T-cell (primary cell): ENCODE measurements around the gene GRM1. TPM values are rescaled to one million over a fixed set of nuclear protein-coding genes. Genes with fewer than 3 reads are reported as not detected.
"Not testable (repeated sequence)": the region's sequence is repeated elsewhere in the genome, so short reads cannot be mapped to it uniquely, and the experiment has no call there.

Experiments
- ATAC-seq, 4 experiments: fragments of 200-7000 bp in 3 of 4; fragments of 150-1000 bp in 1 of 4; cut with Tn5 transposase; replicated peaks in 1 of 4; 1 replicate in 3 of 4; 2 replicates in 1 of 4; pipeline ENCODE4 v1.10.0; 2021; ENCODE audit warnings: moderate library complexity in 3 of 4, mild to moderate bottlenecking in 2 of 4, moderate number of reproducible peaks in 1 of 4
- CTCF ChIA-PET, 2 donors: fragments of 300-600 bp; sonication (Branson Sonifier 250); formaldehyde crosslinking; loops; one replicate each; lab custom pipeline; 2022; ENCODE audit warnings: antibody characterized with exemption in 2 of 2; lab: Charles Lee
- POLR2A ChIA-PET, 2 donors: fragments of 300-600 bp; sonication (Branson Sonifier 250); formaldehyde crosslinking; loops; one replicate each; lab custom pipeline; 2022; ENCODE audit warnings: antibody characterized with exemption in 2 of 2; lab: Charles Lee
- DNase-seq, 35 experiments: peaks; one replicate each; pipeline versions ENCODE4 v3.0.0 to v3.0.0-alpha.2; 2013 to 2023
- H3K27ac ChIP-seq: one replicate; pipeline ENCODE4 v1.5.1; 2013; ENCODE audit warnings: low read length
- H3K27me3 ChIP-seq, 2 experiments: replicated peaks in 1 of 2; 1 replicate in 1 of 2; 2 replicates in 1 of 2; pipeline versions ENCODE4 v1.6.1 to v1.7.0; 2013; ENCODE audit warnings: low read length in 1 of 2, mixed read lengths in 1 of 2; ENCODE audit not compliant: control insufficient read depth in 2 of 2, insufficient read depth in 2 of 2; ENCODE audit errors: extremely low read depth in 1 of 2
- H3K36me3 ChIP-seq, 2 donors: 1 replicate in 1 of 2; 2 replicates in 1 of 2; pipeline versions ENCODE4 v1.6.1 to v1.7.0; 2013; ENCODE audit warnings: low read length in 1 of 2; ENCODE audit not compliant: control insufficient read depth in 2 of 2, insufficient read depth in 1 of 2; ENCODE audit errors: extremely low read depth in 1 of 2
- H3K4me1 ChIP-seq, 2 experiments: 1 replicate in 1 of 2; 2 replicates in 1 of 2; pipeline versions ENCODE4 v1.6.1 to v1.7.0; 2013; ENCODE audit warnings: low read length in 2 of 2, mixed read lengths in 1 of 2; ENCODE audit not compliant: insufficient read depth in 2 of 2, control insufficient read depth in 1 of 2; ENCODE audit errors: extremely low read depth in 1 of 2
- H3K4me3 ChIP-seq, 2 donors: 1 replicate in 1 of 2; 2 replicates in 1 of 2; pipeline versions ENCODE4 v1.5.1 to v1.7.0; 2013; ENCODE audit warnings: mild to moderate bottlenecking in 2 of 2, low read length in 1 of 2, moderate library complexity in 1 of 2; ENCODE audit not compliant: control insufficient read depth in 1 of 2; ENCODE audit errors: extremely low read depth in 1 of 2
- H3K9me3 ChIP-seq: 2 replicates; pipeline ENCODE4 v1.7.0; 2013
- H3K27ac Mint-ChIP-seq, 2 donors: one replicate each; pipeline ENCODE4 v1.8.0; 2020 to 2021; ENCODE audit warnings: mild to moderate bottlenecking in 2 of 2, mixed read lengths in 2 of 2
- H3K27me3 Mint-ChIP-seq, 2 donors: one replicate each; pipeline ENCODE4 v1.8.0; 2021 to 2022; ENCODE audit warnings: mixed read lengths in 2 of 2
- H3K36me3 Mint-ChIP-seq: one replicate; pipeline ENCODE4 v1.8.0; 2021; ENCODE audit warnings: mixed read lengths
- H3K4me1 Mint-ChIP-seq, 3 donors: one replicate each; pipeline ENCODE4 v1.8.0; 2020 to 2022; ENCODE audit warnings: mixed read lengths in 3 of 3, mild to moderate bottlenecking in 1 of 3
- H3K4me3 Mint-ChIP-seq, 3 donors: one replicate each; pipeline ENCODE4 v1.8.0; 2020 to 2022; ENCODE audit warnings: mild to moderate bottlenecking in 3 of 3, mixed read lengths in 3 of 3, moderate library complexity in 3 of 3
- H3K9me3 Mint-ChIP-seq, 3 donors: one replicate each; pipeline ENCODE4 v1.8.0; 2020 to 2022; ENCODE audit warnings: mixed read lengths in 3 of 3
- WGBS: methylation state at CpG from one replicate; pipeline ENCODE4 v1.1.5; 2013; ENCODE audit warnings: missing lambda C conversion rate; ENCODE audit not compliant: insufficient coverage; 5-methylcytosine and 5-hydroxymethylcytosine counted together
- total RNA-seq, 35 experiments: library from RNA in 6 of 35; stranded (reverse) in 6 of 35; fragments of 120-200 nt in 1 of 35; gene quantifications; one replicate each; pipeline versions ENCODE4 v1.2.1 to v1.2.4 and lab custom pipeline; 2013 to 2026

Gene GRM1
- total RNA-seq, 5 donors from 2014 or later (not counting 1 experiment from before 2014, with no cell fraction given), result not detected

DNA sequence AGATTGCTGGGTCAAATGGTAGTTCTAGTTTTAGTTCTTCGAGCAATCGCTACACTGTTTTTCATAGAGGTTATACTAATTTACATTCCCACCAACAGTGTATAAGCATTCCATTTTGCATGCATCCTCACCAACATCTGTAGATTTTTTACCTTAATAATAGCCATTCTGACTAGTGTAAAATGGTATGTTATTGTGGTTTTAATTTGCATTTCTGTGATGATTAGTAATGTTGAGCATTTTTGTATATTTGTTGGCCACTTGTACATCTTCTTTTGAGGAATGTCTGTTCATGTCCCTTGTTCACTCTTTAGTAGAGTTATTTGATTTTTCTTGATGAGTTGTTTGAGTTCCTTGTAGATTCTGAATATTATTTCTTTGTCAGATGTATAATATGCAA is 236.2 kb downstream of the GRM1 start:
- no peaks in the 10 kb centered on the region for H3K27me3 Mint-ChIP-seq
- DNase-seq (no peak), ATAC-seq (no peak)
- H3K36me3 ChIP-seq, result no peaks in the 10 kb centered on the region
- CTCF ChIA-PET, result no interaction called here
- H3K4me3 Mint-ChIP-seq, result no peak overlapping the region
- no peak overlapping the region for H3K27ac Mint-ChIP-seq
- no peak overlapping the region for H3K27ac ChIP-seq
- WGBS, result no CpG with 5 or more reads among the region's 2 CpGs
- H3K36me3 Mint-ChIP-seq, result no peaks in the 10 kb centered on the region
- H3K9me3 Mint-ChIP-seq, result peaks cover 0 to 4% (median 0%) of the 10 kb centered on the region in 3 donors
- H3K4me1 ChIP-seq, result no peaks in the 10 kb centered on the region
- no peak overlapping the region for H3K4me3 ChIP-seq
- no peaks in the 10 kb centered on the region for H3K27me3 ChIP-seq
- no peaks in the 10 kb centered on the region for H3K9me3 ChIP-seq
- H3K4me1 Mint-ChIP-seq, result no peaks in the 10 kb centered on the region
- POLR2A ChIA-PET, result no interaction called here

DNA sequence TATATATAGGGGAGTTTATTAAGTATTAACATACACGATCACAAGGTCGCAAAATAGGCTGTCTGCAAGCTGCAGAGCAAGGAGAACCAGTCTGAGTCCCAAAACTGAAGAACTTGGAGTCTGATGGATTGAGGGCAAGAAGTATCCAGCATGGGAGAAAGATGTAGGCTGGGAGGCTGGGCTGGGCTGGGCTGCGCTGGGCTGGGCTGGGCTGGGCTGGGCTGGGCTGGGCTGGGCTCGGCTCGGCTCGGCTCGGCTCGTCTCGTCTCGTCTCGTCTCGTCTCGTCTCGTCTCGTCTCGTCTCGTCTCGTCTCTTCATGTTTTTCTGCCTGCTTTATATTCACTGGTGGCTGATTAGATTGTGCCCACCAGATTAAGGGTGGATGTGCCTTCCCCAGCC is 238.6 kb downstream of the GRM1 start:
- WGBS, result no CpG with 5 or more reads among the region's 18 CpGs
- Histone ChIP-seq H3K4me1 (no peaks in the 10 kb centered on the region), H3K27ac (no peak overlapping the region), H3K4me3 (no peak overlapping the region), H3K36me3 (no peaks in the 10 kb centered on the region), H3K9me3 (no peaks in the 10 kb centered on the region), H3K27me3 (no peaks in the 10 kb centered on the region)
- DNase-seq (no peak), ATAC-seq (no peak)
- H3K9me3 Mint-ChIP-seq, result peaks cover 0 to 4% (median 0%) of the 10 kb centered on the region in 3 donors
- H3K27me3 Mint-ChIP-seq, result no peaks in the 10 kb centered on the region
- no peak overlapping the region for H3K27ac Mint-ChIP-seq
- H3K36me3 Mint-ChIP-seq, result no peaks in the 10 kb centered on the region
- CTCF ChIA-PET, result no interaction called here
- no peak overlapping the region for H3K4me3 Mint-ChIP-seq
- POLR2A ChIA-PET, result no interaction called here
- no peaks in the 10 kb centered on the region for H3K4me1 Mint-ChIP-seq

DNA sequence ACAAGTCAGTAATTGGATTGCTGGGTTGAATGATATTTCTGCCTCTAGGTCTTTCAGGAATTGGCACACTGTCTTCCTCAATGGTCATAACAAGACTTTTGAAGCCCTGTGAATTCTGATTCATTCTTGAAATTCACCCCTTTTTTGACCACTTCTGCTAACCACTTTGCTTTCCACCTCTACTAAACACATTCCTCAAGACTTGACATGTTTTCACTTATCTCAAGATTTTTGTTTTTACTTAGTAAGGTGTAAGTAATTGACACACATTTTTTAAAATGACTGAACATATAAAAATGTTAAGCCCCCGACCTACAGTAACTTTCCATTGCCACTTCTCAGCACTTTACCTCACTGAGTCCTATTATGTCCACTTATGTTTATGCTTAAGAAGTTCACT is 239.1 kb downstream of the GRM1 start:
- no peaks in the 10 kb centered on the region for H3K27me3 Mint-ChIP-seq
- ChIA-PET CTCF (no interaction called here), POLR2A (no interaction called here)
- no peaks in the 10 kb centered on the region for H3K9me3 ChIP-seq
- ATAC-seq (no peak), DNase-seq (no peak)
- WGBS, result no CpG with 5 or more reads among the region's 1 CpG
- H3K27ac ChIP-seq, result no peak overlapping the region
- H3K4me1 Mint-ChIP-seq, result no peaks in the 10 kb centered on the region
- H3K36me3 Mint-ChIP-seq, result no peaks in the 10 kb centered on the region
- no peaks in the 10 kb centered on the region for H3K36me3 ChIP-seq
- H3K4me3 ChIP-seq, result no peak overlapping the region
- no peak overlapping the region for H3K27ac Mint-ChIP-seq
- H3K27me3 ChIP-seq, result no peaks in the 10 kb centered on the region
- peaks cover 0 to 4% (median 0%) of the 10 kb centered on the region in 3 donors for H3K9me3 Mint-ChIP-seq
- no peaks in the 10 kb centered on the region for H3K4me1 ChIP-seq
- H3K4me3 Mint-ChIP-seq, result no peak overlapping the region

DNA sequence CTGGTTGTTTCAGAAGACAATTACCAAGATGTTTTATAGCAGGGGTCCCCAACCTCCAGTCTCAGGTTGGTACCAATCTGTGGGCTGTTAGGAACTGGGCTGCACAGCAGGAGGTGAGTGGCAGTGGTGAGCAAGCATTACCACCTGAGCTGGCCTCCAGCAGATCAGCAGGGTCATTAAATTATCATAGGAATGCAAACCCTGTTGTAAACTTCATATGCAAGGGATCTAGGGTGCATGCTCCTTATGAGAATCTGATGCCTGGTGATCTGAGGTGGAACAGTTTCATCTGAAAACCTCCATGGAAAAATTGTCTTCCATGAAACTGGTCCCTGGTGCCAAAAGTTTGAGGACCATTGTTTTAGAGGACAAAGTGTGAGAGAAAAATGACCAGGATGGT is 240.6 kb downstream of the GRM1 start:
- Mint-ChIP-seq H3K27ac (no peak overlapping the region), H3K9me3 (peaks cover 0 to 4% (median 0%) of the 10 kb centered on the region in 3 donors), H3K4me1 (no peaks in the 10 kb centered on the region), H3K27me3 (no peaks in the 10 kb centered on the region), H3K4me3 (no peak overlapping the region), H3K36me3 (no peaks in the 10 kb centered on the region)
- ChIA-PET CTCF (no interaction called here), POLR2A (no interaction called here)
- no peaks in the 10 kb centered on the region for H3K27me3 ChIP-seq
- H3K4me3 ChIP-seq, result no peak overlapping the region
- H3K9me3 ChIP-seq, result no peaks in the 10 kb centered on the region
- H3K27ac ChIP-seq, result no peak overlapping the region
- DNase-seq, result no peak
- ATAC-seq, result no peak
- H3K4me1 ChIP-seq, result no peaks in the 10 kb centered on the region
- no peaks in the 10 kb centered on the region for H3K36me3 ChIP-seq

DNA sequence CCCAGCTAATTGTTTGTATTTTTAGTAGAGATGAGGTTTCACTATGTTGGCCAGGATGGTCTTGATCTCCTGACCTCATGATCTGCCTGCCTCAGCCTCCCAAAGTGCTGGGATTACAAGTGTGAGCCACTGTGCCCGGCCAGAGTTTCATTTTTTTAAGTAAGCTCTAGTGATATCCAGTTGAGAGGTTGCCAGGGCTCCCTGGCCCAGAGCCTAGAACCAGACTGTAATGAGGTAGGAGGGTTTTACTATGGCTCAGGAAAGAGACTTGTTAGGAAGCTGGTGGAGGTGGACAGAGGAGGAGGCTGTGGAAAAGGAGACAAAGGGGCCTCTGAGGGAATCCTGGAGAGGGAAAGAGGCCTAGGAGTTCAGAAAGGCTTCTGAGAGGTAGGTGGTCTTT is 242.3 kb downstream of the GRM1 start:
- H3K4me1 Mint-ChIP-seq, H3K36me3 ChIP-seq, H3K36me3 Mint-ChIP-seq, POLR2A ChIA-PET, CTCF ChIA-PET, H3K27me3 ChIP-seq, H3K27ac Mint-ChIP-seq, H3K4me1 ChIP-seq, H3K9me3 ChIP-seq, H3K4me3 Mint-ChIP-seq, ATAC-seq, H3K4me3 ChIP-seq, H3K9me3 Mint-ChIP-seq, DNase-seq, H3K27me3 Mint-ChIP-seq, H3K27ac ChIP-seq: not testable (repeated sequence)
- 67% methylated on average over 1 of the region's 1 CpG for WGBS

DNA sequence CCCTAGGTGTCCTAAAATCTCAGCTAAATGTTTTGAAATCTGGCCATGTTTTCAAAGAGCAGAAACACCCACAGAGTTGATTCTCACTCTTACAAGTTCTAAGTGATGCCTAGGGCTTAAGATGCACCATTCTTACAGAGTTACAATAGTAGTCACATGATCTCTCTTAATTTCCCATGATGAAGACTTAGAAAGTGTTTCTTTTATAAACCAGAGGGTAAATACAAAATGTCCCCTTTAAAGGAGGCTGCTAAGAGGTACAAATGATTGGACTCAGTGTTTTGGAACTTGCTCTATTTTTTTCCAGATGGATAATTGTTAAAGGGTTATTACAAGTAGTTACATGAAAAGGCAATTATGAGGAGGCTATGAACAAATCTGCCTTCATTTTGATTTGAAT is 244.6 kb downstream of the GRM1 start:
- DNase-seq, result no peak
- no peaks in the 10 kb centered on the region for H3K27me3 ChIP-seq
- Mint-ChIP-seq H3K36me3 (no peaks in the 10 kb centered on the region), H3K27me3 (peaks cover 0 to 5% of the 10 kb centered on the region in 2 donors), H3K4me1 (no peaks in the 10 kb centered on the region), H3K27ac (no peak overlapping the region), H3K4me3 (no peak overlapping the region), H3K9me3 (no peaks in the 10 kb centered on the region)
- H3K36me3 ChIP-seq, result no peaks in the 10 kb centered on the region
- no peak overlapping the region for H3K27ac ChIP-seq
- no peak overlapping the region for H3K4me3 ChIP-seq
- CTCF ChIA-PET, result no interaction called here
- ATAC-seq, result no peak
- POLR2A ChIA-PET, result no interaction called here
- H3K9me3 ChIP-seq, result no peaks in the 10 kb centered on the region
- no peaks in the 10 kb centered on the region for H3K4me1 ChIP-seq

DNA sequence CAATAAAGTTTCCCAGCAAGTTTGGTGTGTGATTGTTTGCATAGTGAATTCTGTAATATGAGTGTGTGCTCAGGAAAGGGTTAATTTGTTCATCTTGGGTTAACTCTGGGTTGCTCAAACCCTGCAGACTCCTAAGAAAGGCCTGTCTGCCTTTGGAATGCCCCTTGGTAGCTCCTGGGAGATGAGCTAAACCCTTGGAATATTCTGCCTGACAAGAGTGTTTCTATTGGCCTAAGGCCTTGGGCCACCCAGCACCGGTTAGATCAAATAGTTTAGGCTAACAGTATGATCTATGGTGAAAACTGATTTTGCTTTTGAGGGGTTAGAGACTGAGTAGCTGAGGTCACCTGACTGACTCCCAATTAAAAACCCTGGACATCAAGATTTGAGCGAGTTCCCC is 248.3 kb downstream of the GRM1 start:
- no peak overlapping the region for H3K4me3 ChIP-seq
- Mint-ChIP-seq H3K27me3 (peaks cover 0 to 5% of the 10 kb centered on the region in 2 donors), H3K9me3 (no peaks in the 10 kb centered on the region), H3K4me3 (no peak overlapping the region), H3K4me1 (no peaks in the 10 kb centered on the region), H3K36me3 (no peaks in the 10 kb centered on the region), H3K27ac (no peak overlapping the region)
- H3K9me3 ChIP-seq, result no peaks in the 10 kb centered on the region
- no peaks in the 10 kb centered on the region for H3K36me3 ChIP-seq
- DNase-seq, result no peak
- ChIA-PET CTCF (no interaction called here), POLR2A (no interaction called here)
- 50% methylated on average over 1 of the region's 2 CpGs for WGBS
- H3K27ac ChIP-seq, result no peak overlapping the region
- no peak for ATAC-seq
- H3K4me1 ChIP-seq, result no peaks in the 10 kb centered on the region
- no peaks in the 10 kb centered on the region for H3K27me3 ChIP-seq
